Spinal cord (tissue), 10 donors: ENCODE results near the gene CLDN19. TPM values are rescaled to one million over a fixed set of nuclear protein-coding genes. Genes with fewer than 3 reads are reported as not detected.
"Not testable (repeated sequence)": the region's sequence is repeated elsewhere in the genome, so short reads cannot be mapped to it uniquely, and the experiment has no call there.

Experiments used
- DNase-seq, 6 donors: peaks; one replicate each; pipeline versions ENCODE4 v3.0.0 to v3.0.0-alpha.2; 2013 to 2015; ENCODE audit warnings: low spot score in 6 of 6, low read depth in 4 of 6
- H3K27ac ChIP-seq: one replicate; pipeline ENCODE4 v1.5.1; 2013; ENCODE audit warnings: low read depth, low read length, control low read depth
- H3K27me3 ChIP-seq: one replicate; pipeline ENCODE4 v1.6.1; 2013; ENCODE audit warnings: low read length; ENCODE audit not compliant: control insufficient read depth, insufficient read depth
- H3K36me3 ChIP-seq: one replicate; pipeline ENCODE4 v1.6.1; 2013; ENCODE audit warnings: low read length; ENCODE audit not compliant: control insufficient read depth, insufficient read depth
- H3K4me1 ChIP-seq: one replicate; pipeline ENCODE4 v1.6.1; 2013; ENCODE audit warnings: low read length; ENCODE audit not compliant: control insufficient read depth, insufficient read depth
- H3K4me3 ChIP-seq: one replicate; pipeline ENCODE4 v1.5.1; 2013; ENCODE audit warnings: low read depth, low read length, control low read depth
- H3K9me3 ChIP-seq: one replicate; pipeline ENCODE4 v1.6.1; 2013; ENCODE audit warnings: low read length; ENCODE audit not compliant: control insufficient read depth, insufficient read depth
- WGBS: methylation state at CpG from one replicate; pipeline ENCODE4 v1.1.5; 2013; ENCODE audit warnings: missing lambda C conversion rate; ENCODE audit not compliant: insufficient coverage; 5-methylcytosine and 5-hydroxymethylcytosine counted together
- polyA plus RNA-seq, 2 donors: library from polyadenylated mRNA; unstranded; fragments of 120-200 nt; gene quantifications; one replicate each; pipeline ENCODE4 v1.2.1, GENCODE V29; 2013; ENCODE audit not compliant: insufficient read length in 2 of 2
- total RNA-seq, 2 donors: library from RNA; depleted of rRNA in 1 of 2; stranded (reverse); fragments of 120-200 nt in 1 of 2; fragments of >200 nt in 1 of 2; gene quantifications; one replicate each; pipeline versions ENCODE4 v1.2.3 to v1.2.4, GENCODE V29; 2013 to 2014
- donor health status: healthy.

Gene CLDN19
- total and polyA plus RNA-seq, 4 donors: 2.7 to 20.6 (median 12.5) TPM

- H3K4me3 ChIP-seq: no peak overlapping the region
- H3K36me3 ChIP-seq: peaks cover 10% of the 10 kb centered on the region
- no peak for DNase-seq
- H3K9me3 ChIP-seq: no peaks in the 10 kb centered on the region
- WGBS: 78% methylated on average over 3 of the region's 7 CpGs
- peaks cover 18% of the 10 kb centered on the region for H3K4me1 ChIP-seq
- no peak overlapping the region for H3K27ac ChIP-seq
- no peaks in the 10 kb centered on the region for H3K27me3 ChIP-seq
Observed at GRCh38 chr1:42734201-42735035, 5.6 kb downstream of the CLDN19 start.

GRCh38 chr1:42733415-42734200, 6.4 kb downstream of the CLDN19 start:
- peaks cover 13% of the 10 kb centered on the region for H3K4me1 ChIP-seq
- DNase-seq: no peak
- no peak overlapping the region for H3K4me3 ChIP-seq
- no peak overlapping the region for H3K27ac ChIP-seq
- H3K36me3 ChIP-seq: peaks cover 10% of the 10 kb centered on the region
- WGBS: 89% methylated on average over 9 of the region's 12 CpGs
- H3K9me3 ChIP-seq: no peaks in the 10 kb centered on the region
- no peaks in the 10 kb centered on the region for H3K27me3 ChIP-seq

- Histone ChIP-seq H3K36me3 (peaks cover 10% of the 10 kb centered on the region), H3K4me3 (no peak overlapping the region), H3K27me3 (no peaks in the 10 kb centered on the region), H3K4me1 (peaks cover 13% of the 10 kb centered on the region), H3K27ac (no peak overlapping the region), H3K9me3 (no peaks in the 10 kb centered on the region)
- DNase-seq: no peak
- WGBS: 92% methylated on average over 8 of the region's 10 CpGs
Observed at GRCh38 chr1:42732126-42732680, 7.8 kb downstream of the CLDN19 start.

GRCh38 chr1:42731585-42731984, 8.5 kb downstream of the CLDN19 start:
- peaks cover 10% of the 10 kb centered on the region for H3K36me3 ChIP-seq
- no peaks in the 10 kb centered on the region for H3K27me3 ChIP-seq
- no peak for DNase-seq
- WGBS: 92% methylated on average over 1 of the region's 3 CpGs
- no peak overlapping the region for H3K4me3 ChIP-seq
- no peaks in the 10 kb centered on the region for H3K9me3 ChIP-seq
- H3K27ac ChIP-seq: no peak overlapping the region
- peaks cover 10% of the 10 kb centered on the region for H3K4me1 ChIP-seq

- 75% methylated on average over 4 of the region's 4 CpGs for WGBS
- H3K9me3 ChIP-seq: no peaks in the 10 kb centered on the region
- no peaks in the 10 kb centered on the region for H3K27me3 ChIP-seq
- no peak overlapping the region for H3K4me3 ChIP-seq
- H3K27ac ChIP-seq: no peak overlapping the region
- no peak for DNase-seq
- H3K36me3 ChIP-seq: peaks cover 10% of the 10 kb centered on the region
- peaks cover 5% of the 10 kb centered on the region for H3K4me1 ChIP-seq
Observed at GRCh38 chr1:42730988-42731387, 9.0 kb downstream of the CLDN19 start.

GRCh38 chr1:42730002-42730401, 10.0 kb downstream of the CLDN19 start:
- H3K4me3 ChIP-seq: no peak overlapping the region
- no peak for DNase-seq
- H3K9me3 ChIP-seq: no peaks in the 10 kb centered on the region
- no peaks in the 10 kb centered on the region for H3K4me1 ChIP-seq
- H3K27ac ChIP-seq: no peak overlapping the region
- WGBS: no CpG with 5 or more reads among the region's 3 CpGs
- no peaks in the 10 kb centered on the region for H3K27me3 ChIP-seq
- peaks cover 7% of the 10 kb centered on the region for H3K36me3 ChIP-seq

GRCh38 chr1:42725820-42726219, 14.2 kb downstream of the CLDN19 start:
- not testable (repeated sequence) for DNase-seq, H3K9me3 ChIP-seq
- no CpG with 5 or more reads among the region's 4 CpGs for WGBS

GRCh38 chr1:42723511-42723910, 16.5 kb downstream of the CLDN19 start:
- Histone ChIP-seq H3K4me1 (no peaks in the 10 kb centered on the region), H3K9me3 (peaks cover 2% of the 10 kb centered on the region), H3K27ac (no peak overlapping the region), H3K36me3 (no peaks in the 10 kb centered on the region), H3K27me3 (no peaks in the 10 kb centered on the region), H3K4me3 (no peak overlapping the region)
- 64% methylated on average over 3 of the region's 6 CpGs for WGBS
- DNase-seq: no peak

More at GRCh38 chr1:42725820-42726219, 14.2 kb downstream of the CLDN19 start:
- not testable (repeated sequence) for H3K36me3 ChIP-seq, H3K27me3 ChIP-seq, H3K4me1 ChIP-seq, H3K4me3 ChIP-seq, H3K27ac ChIP-seq

GRCh38 chr1:42722403-42722802, 17.6 kb downstream of the CLDN19 start:
- H3K27me3 ChIP-seq, H3K4me3 ChIP-seq, DNase-seq, H3K4me1 ChIP-seq, H3K36me3 ChIP-seq, H3K9me3 ChIP-seq, H3K27ac ChIP-seq: not testable (repeated sequence)
- 100% methylated on average over 1 of the region's 2 CpGs for WGBS
